ENCODE results near the gene HBQ1.
"Not testable (repeated sequence)": the region's sequence is repeated elsewhere in the genome, so short reads cannot be mapped to it uniquely, and the experiment has no call there.

Gene HBQ1

GRCh38 chr16:180101-180675 lies at the start of gene HBQ1:
HBQ1 (plus strand) TSS chr16:180459; CDS start chr16:180487, 28 bp downstream.
- DNase-seq (ENCODE audit: low read depth in 1 of 2, low spot score in 1 of 2) = no peak

GRCh38 chr16:130533-131173 lies 49.6 kb upstream of the HBQ1 start:
- DNase-seq (ENCODE audit: low read depth in 1 of 2, low spot score in 1 of 2) = no peak

GRCh38 chr16:132120-132519 lies 48.1 kb upstream of the HBQ1 start:
- no peak for DNase-seq (ENCODE audit: low read depth in 1 of 2, low spot score in 1 of 2)

- no peak for DNase-seq (ENCODE audit: low read depth in 1 of 2, low spot score in 1 of 2)
Measured at GRCh38 chr16:133716-134115, 46.5 kb upstream of the HBQ1 start.

- peak in 1 of 2 donors; percentile 6 for DNase-seq (ENCODE audit: low read depth in 1 of 2, low spot score in 1 of 2)
Measured at GRCh38 chr16:138049-138417, 42.2 kb upstream of the HBQ1 start.

- no peak for DNase-seq (ENCODE audit: low read depth in 1 of 2, low spot score in 1 of 2)
Measured at GRCh38 chr16:140175-140857, 39.9 kb upstream of the HBQ1 start.

- no peak for DNase-seq (ENCODE audit: low read depth in 1 of 2, low spot score in 1 of 2)
Measured at GRCh38 chr16:142405-142967, 37.8 kb upstream of the HBQ1 start.

- no peak for DNase-seq (ENCODE audit: low read depth in 1 of 2, low spot score in 1 of 2)
Measured at GRCh38 chr16:143047-143446, 37.2 kb upstream of the HBQ1 start.

- DNase-seq (ENCODE audit: low read depth in 1 of 2, low spot score in 1 of 2) = no peak
Measured at GRCh38 chr16:143456-143855, 36.8 kb upstream of the HBQ1 start.

GRCh38 chr16:144797-145252 lies 35.4 kb upstream of the HBQ1 start:
- DNase-seq (ENCODE audit: low read depth in 1 of 2, low spot score in 1 of 2) = no peak

GRCh38 chr16:146646-147045 lies 33.6 kb upstream of the HBQ1 start:
- DNase-seq (ENCODE audit: low read depth in 1 of 2, low spot score in 1 of 2) = no peak

- no peak for DNase-seq (ENCODE audit: low read depth in 1 of 2, low spot score in 1 of 2)
Measured at GRCh38 chr16:149024-149660, 31.1 kb upstream of the HBQ1 start.

- no peak for DNase-seq (ENCODE audit: low read depth in 1 of 2, low spot score in 1 of 2)
Measured at GRCh38 chr16:152141-153128, 27.8 kb upstream of the HBQ1 start, which contains the start of gene HBZ. HBZ (plus strand) TSS chr16:152644; CDS start chr16:152910, 266 bp downstream.

- DNase-seq (ENCODE audit: low read depth in 1 of 2, low spot score in 1 of 2) = not testable (repeated sequence)
Measured at GRCh38 chr16:153129-153521, 27.1 kb upstream of the HBQ1 start.

- not testable (repeated sequence) for DNase-seq (ENCODE audit: low read depth in 1 of 2, low spot score in 1 of 2)
Measured at GRCh38 chr16:153550-154216, 26.6 kb upstream of the HBQ1 start.

- DNase-seq (ENCODE audit: low read depth in 1 of 2, low spot score in 1 of 2) = no peak
Measured at GRCh38 chr16:154217-155030, 25.8 kb upstream of the HBQ1 start.

- DNase-seq (ENCODE audit: low read depth in 1 of 2, low spot score in 1 of 2) = no peak
Measured at GRCh38 chr16:155031-155398, 25.2 kb upstream of the HBQ1 start.

- no peak for DNase-seq (ENCODE audit: low read depth in 1 of 2, low spot score in 1 of 2)
Measured at GRCh38 chr16:159136-159849, 21.0 kb upstream of the HBQ1 start.

Measured in activated T-helper 1 cell treated with anti-CD3 and anti-CD28 coated beads, Interleukin-2, amount 50 U/mL, for 16 hours (primary cell).